K562 (cell line): ENCODE data around the gene AGRP. TPM values are rescaled to one million over a fixed set of nuclear protein-coding genes. Genes with fewer than 3 reads are reported as not detected.

ENCODE experiments used
- CHD1 ChIP-seq: fragments of 200-600 bp; sonication (generic); IDR thresholded peaks from one replicate; pipeline ENCODE4 v1.6.1; 2012; ENCODE audit warnings: mild to moderate bottlenecking, moderate library complexity, low read length, inconsistent platforms
- LEF1 ChIP-seq: fragments of 450-650 bp; IDR thresholded peaks from 2 replicates; pipeline ENCODE4 v1.6.1; 2016; ENCODE audit warnings: mild to moderate bottlenecking
- MYNN ChIP-seq, 2 experiments: sonication (generic); formaldehyde crosslinking in 1 of 2; IDR thresholded peaks; 2 replicates each; pipeline versions ENCODE4 v1.5.0 to v1.6.1; 2016 to 2020; ENCODE audit warnings: antibody characterized with exemption in 1 of 2, missing genetic modification reagents in 1 of 2
- PTBP1 ChIP-seq: fragments of 200-400 bp; formaldehyde crosslinking; IDR thresholded peaks from 2 replicates; pipeline ENCODE4 v1.6.1; 2017; ENCODE audit warnings: low read depth, low read length
- SPI1 ChIP-seq: IDR thresholded peaks from 2 replicates; pipeline ENCODE4 v1.6.1; 2011; ENCODE audit warnings: low read depth, low read length, control low read depth, borderline replicate concordance
- TRIM24 ChIP-seq, 2 experiments: fragments of 450-650 bp; IDR thresholded peaks; 2 replicates each; pipeline ENCODE4 v1.6.1; 2016
- ZFPM2 ChIP-seq: fragments of 250-450 bp; sonication (Bioruptor Pico); IDR thresholded peaks from 2 replicates; pipeline ENCODE4 v1.5.1; 2022; ENCODE audit warnings: mild to moderate bottlenecking
- ZNF445 ChIP-seq: fragments of 250-450 bp; sonication (Bioruptor Pico); IDR thresholded peaks from 2 replicates; pipeline ENCODE4 v1.4.0; 2020; ENCODE audit warnings: low read depth, mild to moderate bottlenecking, moderate library complexity
- polyA plus RNA-seq, 8 experiments: library from polyadenylated mRNA; depleted of rRNA in 4 of 8; stranded (reverse) in 5 of 8; unstranded in 3 of 8; fragments of >200 nt; fragmentation: Nextera tagmentation in 2 of 8; fragmentation: Illumina TruSeq in 1 of 8; extraction: Ambion mirVana in 2 of 8; extraction: Trizol in 1 of 8; gene quantifications; 2 replicates each; pipeline versions ENCODE4 v1.2.1 to v1.2.3, GENCODE V29; 2011 to 2014; ENCODE audit warnings: inconsistent platforms in 1 of 8, missing spikeins in 1 of 8
- total RNA-seq, 7 experiments: library from RNA; depleted of rRNA in 6 of 7; stranded (reverse); fragments of >200 nt in 6 of 7; fragmentation: Illumina TruSeq in 2 of 7; extraction: Trizol in 2 of 7; gene quantifications; 2 replicates each; pipeline versions ENCODE4 v1.2.1 to v1.2.3, GENCODE V29; 2011 to 2021; ENCODE audit warnings: low replicate concordance in 1 of 7
- TF ChIP-seq, protein P1 (sequence below): fragments of 450-650 bp; formaldehyde crosslinking; IDR thresholded peaks from 2 replicates; pipeline ENCODE4 v1.4.0; 2022; ENCODE audit warnings: missing genetic modification characterization
- TF ChIP-seq, protein P2 (sequence below): sonication (generic); formaldehyde crosslinking; IDR thresholded peaks from 2 replicates; pipeline ENCODE4 v1.8.0; 2023; ENCODE audit warnings: missing genetic modification reagents, mild to moderate bottlenecking, borderline replicate concordance
- TF ChIP-seq, protein P3 (sequence below): fragments of 450-650 bp; formaldehyde crosslinking; IDR thresholded peaks from 2 replicates; pipeline ENCODE4 v1.4.0; 2020; ENCODE audit warnings: mild to moderate bottlenecking, mixed read lengths
- TF ChIP-seq, protein P4 (sequence below): fragments of 150-350 bp; IDR thresholded peaks from 2 replicates; pipeline ENCODE4 v1.6.1; 2014; ENCODE audit warnings: low read depth, mild to moderate bottlenecking, low read length, borderline replicate concordance
- TF ChIP-seq, protein P5 (sequence below): fragments of 450-650 bp; IDR thresholded peaks from 2 replicates; pipeline ENCODE4 v1.7.0; 2016; ENCODE audit warnings: borderline replicate concordance

Gene AGRP
- total and polyA plus RNA-seq, 9 of the 15 experiments (the other 6 are each of a cell fraction or from before 2014, with no cell fraction given) = not detected

DNA sequence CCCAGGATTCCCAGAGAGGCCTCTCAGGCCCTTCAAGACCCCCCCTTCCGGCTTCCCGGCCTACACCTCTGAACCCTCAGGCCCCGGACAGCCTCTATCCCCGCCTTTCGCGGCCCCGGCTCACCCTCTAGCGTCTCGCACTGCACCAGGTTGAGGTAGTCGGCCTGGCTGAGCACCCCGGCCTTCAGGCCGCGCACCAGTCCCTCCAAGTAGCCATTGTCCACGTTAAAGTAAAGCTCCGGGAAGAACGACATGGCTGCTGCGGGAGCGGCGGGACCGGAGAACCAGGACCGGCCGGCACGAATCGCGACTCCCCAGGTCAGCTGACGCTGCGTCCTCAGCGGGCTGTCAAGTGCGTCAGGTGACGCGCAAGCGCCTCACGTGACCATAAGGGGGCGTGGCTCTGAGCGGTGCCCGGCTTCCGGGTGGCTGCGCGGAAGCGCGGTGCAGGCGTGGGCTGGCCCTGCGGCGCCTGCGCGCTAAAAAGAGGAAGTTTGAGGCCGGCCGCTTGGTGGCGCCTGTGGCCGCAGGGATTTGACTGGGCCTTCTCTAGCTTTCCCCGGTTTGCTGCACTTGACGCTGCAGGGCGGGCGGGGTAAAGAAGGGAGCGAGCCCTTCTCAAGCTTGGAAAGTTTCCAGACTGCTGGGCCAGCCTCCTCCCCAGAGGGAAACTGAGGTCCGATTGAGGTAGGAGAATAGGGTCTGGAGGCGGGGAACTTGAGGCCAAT is 2.4 kb downstream of the AGRP start, which contains the start of gene ATP6V0D1 (continued):
- TF ChIP-seq, protein P1, sequence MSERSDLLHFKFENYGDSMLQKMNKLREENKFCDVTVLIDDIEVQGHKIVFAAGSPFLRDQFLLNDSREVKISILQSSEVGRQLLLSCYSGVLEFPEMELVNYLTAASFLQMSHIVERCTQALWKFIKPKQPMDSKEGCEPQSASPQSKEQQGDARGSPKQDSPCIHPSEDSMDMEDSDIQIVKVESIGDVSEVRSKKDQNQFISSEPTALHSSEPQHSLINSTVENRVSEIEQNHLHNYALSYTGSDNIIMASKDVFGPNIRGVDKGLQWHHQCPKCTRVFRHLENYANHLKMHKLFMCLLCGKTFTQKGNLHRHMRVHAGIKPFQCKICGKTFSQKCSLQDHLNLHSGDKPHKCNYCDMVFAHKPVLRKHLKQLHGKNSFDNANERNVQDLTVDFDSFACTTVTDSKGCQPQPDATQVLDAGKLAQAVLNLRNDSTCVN (CRISPR knock-in tag) = peak; percentile 64; the same call in 1 of the 2 replicates
- TF ChIP-seq, protein P2, sequence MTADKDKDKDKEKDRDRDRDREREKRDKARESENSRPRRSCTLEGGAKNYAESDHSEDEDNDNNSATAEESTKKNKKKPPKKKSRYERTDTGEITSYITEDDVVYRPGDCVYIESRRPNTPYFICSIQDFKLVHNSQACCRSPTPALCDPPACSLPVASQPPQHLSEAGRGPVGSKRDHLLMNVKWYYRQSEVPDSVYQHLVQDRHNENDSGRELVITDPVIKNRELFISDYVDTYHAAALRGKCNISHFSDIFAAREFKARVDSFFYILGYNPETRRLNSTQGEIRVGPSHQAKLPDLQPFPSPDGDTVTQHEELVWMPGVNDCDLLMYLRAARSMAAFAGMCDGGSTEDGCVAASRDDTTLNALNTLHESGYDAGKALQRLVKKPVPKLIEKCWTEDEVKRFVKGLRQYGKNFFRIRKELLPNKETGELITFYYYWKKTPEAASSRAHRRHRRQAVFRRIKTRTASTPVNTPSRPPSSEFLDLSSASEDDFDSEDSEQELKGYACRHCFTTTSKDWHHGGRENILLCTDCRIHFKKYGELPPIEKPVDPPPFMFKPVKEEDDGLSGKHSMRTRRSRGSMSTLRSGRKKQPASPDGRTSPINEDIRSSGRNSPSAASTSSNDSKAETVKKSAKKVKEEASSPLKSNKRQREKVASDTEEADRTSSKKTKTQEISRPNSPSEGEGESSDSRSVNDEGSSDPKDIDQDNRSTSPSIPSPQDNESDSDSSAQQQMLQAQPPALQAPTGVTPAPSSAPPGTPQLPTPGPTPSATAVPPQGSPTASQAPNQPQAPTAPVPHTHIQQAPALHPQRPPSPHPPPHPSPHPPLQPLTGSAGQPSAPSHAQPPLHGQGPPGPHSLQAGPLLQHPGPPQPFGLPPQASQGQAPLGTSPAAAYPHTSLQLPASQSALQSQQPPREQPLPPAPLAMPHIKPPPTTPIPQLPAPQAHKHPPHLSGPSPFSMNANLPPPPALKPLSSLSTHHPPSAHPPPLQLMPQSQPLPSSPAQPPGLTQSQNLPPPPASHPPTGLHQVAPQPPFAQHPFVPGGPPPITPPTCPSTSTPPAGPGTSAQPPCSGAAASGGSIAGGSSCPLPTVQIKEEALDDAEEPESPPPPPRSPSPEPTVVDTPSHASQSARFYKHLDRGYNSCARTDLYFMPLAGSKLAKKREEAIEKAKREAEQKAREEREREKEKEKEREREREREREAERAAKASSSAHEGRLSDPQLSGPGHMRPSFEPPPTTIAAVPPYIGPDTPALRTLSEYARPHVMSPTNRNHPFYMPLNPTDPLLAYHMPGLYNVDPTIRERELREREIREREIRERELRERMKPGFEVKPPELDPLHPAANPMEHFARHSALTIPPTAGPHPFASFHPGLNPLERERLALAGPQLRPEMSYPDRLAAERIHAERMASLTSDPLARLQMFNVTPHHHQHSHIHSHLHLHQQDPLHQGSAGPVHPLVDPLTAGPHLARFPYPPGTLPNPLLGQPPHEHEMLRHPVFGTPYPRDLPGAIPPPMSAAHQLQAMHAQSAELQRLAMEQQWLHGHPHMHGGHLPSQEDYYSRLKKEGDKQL (CRISPR knock-in tag) = 0 out of 2 replicates have a peak, but pooled peaks have one; percentile 23
- TF ChIP-seq, protein P3, sequence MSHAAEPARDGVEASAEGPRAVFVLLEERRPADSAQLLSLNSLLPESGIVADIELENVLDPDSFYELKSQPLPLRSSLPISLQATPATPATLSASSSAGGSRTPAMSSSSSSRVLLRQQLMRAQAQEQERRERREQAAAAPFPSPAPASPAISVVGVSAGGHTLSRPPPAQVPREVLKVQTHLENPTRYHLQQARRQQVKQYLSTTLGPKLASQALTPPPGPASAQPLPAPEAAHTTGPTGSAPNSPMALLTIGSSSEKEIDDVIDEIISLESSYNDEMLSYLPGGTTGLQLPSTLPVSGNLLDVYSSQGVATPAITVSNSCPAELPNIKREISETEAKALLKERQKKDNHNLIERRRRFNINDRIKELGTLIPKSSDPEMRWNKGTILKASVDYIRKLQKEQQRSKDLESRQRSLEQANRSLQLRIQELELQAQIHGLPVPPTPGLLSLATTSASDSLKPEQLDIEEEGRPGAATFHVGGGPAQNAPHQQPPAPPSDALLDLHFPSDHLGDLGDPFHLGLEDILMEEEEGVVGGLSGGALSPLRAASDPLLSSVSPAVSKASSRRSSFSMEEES (CRISPR knock-in tag) = peak; percentile 99
- no peak for TF ChIP-seq PTBP1
- TF ChIP-seq TRIM24 (IDR thresholded peaks at IDR 0.05) = no peak; a peak in 1 of 4 replicates
- peak; percentile 40 for TF ChIP-seq MYNN (IDR thresholded peaks at IDR 0.05)
- TF ChIP-seq MYNN (CRISPR knock-in tag; IDR thresholded peaks at IDR 0.05) = no peak
- no peak for TF ChIP-seq CHD1
- peak; percentile 87 for TF ChIP-seq SPI1
- TF ChIP-seq ZFPM2 (CRISPR knock-in tag) = no peak
- TF ChIP-seq, protein P4, sequence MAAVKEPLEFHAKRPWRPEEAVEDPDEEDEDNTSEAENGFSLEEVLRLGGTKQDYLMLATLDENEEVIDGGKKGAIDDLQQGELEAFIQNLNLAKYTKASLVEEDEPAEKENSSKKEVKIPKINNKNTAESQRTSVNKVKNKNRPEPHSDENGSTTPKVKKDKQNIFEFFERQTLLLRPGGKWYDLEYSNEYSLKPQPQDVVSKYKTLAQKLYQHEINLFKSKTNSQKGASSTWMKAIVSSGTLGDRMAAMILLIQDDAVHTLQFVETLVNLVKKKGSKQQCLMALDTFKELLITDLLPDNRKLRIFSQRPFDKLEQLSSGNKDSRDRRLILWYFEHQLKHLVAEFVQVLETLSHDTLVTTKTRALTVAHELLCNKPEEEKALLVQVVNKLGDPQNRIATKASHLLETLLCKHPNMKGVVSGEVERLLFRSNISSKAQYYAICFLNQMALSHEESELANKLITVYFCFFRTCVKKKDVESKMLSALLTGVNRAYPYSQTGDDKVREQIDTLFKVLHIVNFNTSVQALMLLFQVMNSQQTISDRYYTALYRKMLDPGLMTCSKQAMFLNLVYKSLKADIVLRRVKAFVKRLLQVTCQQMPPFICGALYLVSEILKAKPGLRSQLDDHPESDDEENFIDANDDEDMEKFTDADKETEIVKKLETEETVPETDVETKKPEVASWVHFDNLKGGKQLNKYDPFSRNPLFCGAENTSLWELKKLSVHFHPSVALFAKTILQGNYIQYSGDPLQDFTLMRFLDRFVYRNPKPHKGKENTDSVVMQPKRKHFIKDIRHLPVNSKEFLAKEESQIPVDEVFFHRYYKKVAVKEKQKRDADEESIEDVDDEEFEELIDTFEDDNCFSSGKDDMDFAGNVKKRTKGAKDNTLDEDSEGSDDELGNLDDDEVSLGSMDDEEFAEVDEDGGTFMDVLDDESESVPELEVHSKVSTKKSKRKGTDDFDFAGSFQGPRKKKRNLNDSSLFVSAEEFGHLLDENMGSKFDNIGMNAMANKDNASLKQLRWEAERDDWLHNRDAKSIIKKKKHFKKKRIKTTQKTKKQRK = no peak
- TF ChIP-seq ZNF445 (CRISPR knock-in tag) = no peak
- TF ChIP-seq, protein P5, sequence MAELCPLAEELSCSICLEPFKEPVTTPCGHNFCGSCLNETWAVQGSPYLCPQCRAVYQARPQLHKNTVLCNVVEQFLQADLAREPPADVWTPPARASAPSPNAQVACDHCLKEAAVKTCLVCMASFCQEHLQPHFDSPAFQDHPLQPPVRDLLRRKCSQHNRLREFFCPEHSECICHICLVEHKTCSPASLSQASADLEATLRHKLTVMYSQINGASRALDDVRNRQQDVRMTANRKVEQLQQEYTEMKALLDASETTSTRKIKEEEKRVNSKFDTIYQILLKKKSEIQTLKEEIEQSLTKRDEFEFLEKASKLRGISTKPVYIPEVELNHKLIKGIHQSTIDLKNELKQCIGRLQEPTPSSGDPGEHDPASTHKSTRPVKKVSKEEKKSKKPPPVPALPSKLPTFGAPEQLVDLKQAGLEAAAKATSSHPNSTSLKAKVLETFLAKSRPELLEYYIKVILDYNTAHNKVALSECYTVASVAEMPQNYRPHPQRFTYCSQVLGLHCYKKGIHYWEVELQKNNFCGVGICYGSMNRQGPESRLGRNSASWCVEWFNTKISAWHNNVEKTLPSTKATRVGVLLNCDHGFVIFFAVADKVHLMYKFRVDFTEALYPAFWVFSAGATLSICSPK = no peak
- TF ChIP-seq LEF1 = peak; percentile 12; the same call in 1 of the 2 replicates
